NCI-H82 treated with DMSO at 0.1 percent for 48 hours (cell line): ENCODE results near the gene GRIK1.

ENCODE experiments used
- DNase-seq: peaks from one replicate; lab custom pipeline; 2025; ENCODE audit not compliant: unreplicated experiment; lab: John Stamatoyannopoulos, UW

Gene GRIK1

GRCh38 chr21:29499229-29499628 lies 440.6 kb downstream of the GRIK1 start:
- DNase-seq, result no peak

- DNase-seq, result no peak
These were observed 443.5 kb downstream of the GRIK1 start for GRCh38 chr21:29496337-29496736.

GRCh38 chr21:29490016-29490415 lies 449.8 kb downstream of the GRIK1 start:
- no peak for DNase-seq

GRCh38 chr21:29487154-29487553 lies 452.6 kb downstream of the GRIK1 start:
- no peak for DNase-seq
